Urinary bladder (tissue), 4 donors: ENCODE results near the gene CWF19L1. TPM values are rescaled to one million over a fixed set of nuclear protein-coding genes. Genes with fewer than 3 reads are reported as not detected.

Source experiments
- DNase-seq: peaks from one replicate; pipeline ENCODE4 v3.0.0-alpha.2; 2015; ENCODE audit errors: extremely low spot score
- H3K27ac ChIP-seq: one replicate; pipeline ENCODE4 v1.5.1; 2013; ENCODE audit warnings: low read depth, mild to moderate bottlenecking, moderate library complexity
- H3K36me3 ChIP-seq: one replicate; pipeline ENCODE4 v1.6.1; 2013; ENCODE audit warnings: mild to moderate bottlenecking, moderate library complexity; ENCODE audit not compliant: insufficient read depth
- H3K4me1 ChIP-seq: one replicate; pipeline ENCODE4 v1.6.1; 2013; ENCODE audit warnings: mild to moderate bottlenecking, moderate library complexity; ENCODE audit not compliant: insufficient read depth
- H3K4me3 ChIP-seq: one replicate; pipeline ENCODE4 v1.5.1; 2013; ENCODE audit warnings: low read depth, low read length
- WGBS: extraction: QIAGEN DNeasy Blood & Tissue Kit; methylation state at CpG from one replicate; pipeline ENCODE4 v1.1.7; 2013; 5-methylcytosine and 5-hydroxymethylcytosine counted together
- polyA plus RNA-seq: library from polyadenylated mRNA; stranded (reverse); fragments of 200-250 nt; gene quantifications from one replicate; pipeline ENCODE4 v1.2.3, GENCODE V29; 2013
- total RNA-seq: library from RNA; depleted of rRNA; stranded (reverse); fragments of >200 nt; gene quantifications from one replicate; pipeline ENCODE4 v1.2.3, GENCODE V29; 2014
- donor health status: healthy with polysubstance abuse.
- donor health status: healthy.

CWF19L1 gene
- total and polyA plus RNA-seq, 2 donors, result 17.9 to 33.1 TPM

GRCh38 chr10:100229819-100230422 lies 37.5 kb downstream of the CWF19L1 start:
- H3K4me3 ChIP-seq, result peak overlapping the region; percentile 81
- no peak overlapping the region for H3K27ac ChIP-seq
- H3K36me3 ChIP-seq, result peaks cover 3% of the 10 kb centered on the region
- DNase-seq, result no peak
- WGBS, result 55% methylated on average over 21 of the region's 21 CpGs
- H3K4me1 ChIP-seq, result no peaks in the 10 kb centered on the region

GRCh38 chr10:100223879-100224278 lies 43.6 kb downstream of the CWF19L1 start:
- Histone ChIP-seq H3K27ac (no peak overlapping the region), H3K4me3 (no peak overlapping the region), H3K4me1 (no peaks in the 10 kb centered on the region), H3K36me3 (peaks cover 5% of the 10 kb centered on the region)
- 79% methylated on average over 5 of the region's 5 CpGs for WGBS
- DNase-seq, result no peak

GRCh38 chr10:100222529-100222928 lies 44.9 kb downstream of the CWF19L1 start:
- H3K4me1 ChIP-seq, result no peaks in the 10 kb centered on the region
- H3K27ac ChIP-seq, result no peak overlapping the region
- H3K36me3 ChIP-seq, result peaks cover 5% of the 10 kb centered on the region
- H3K4me3 ChIP-seq, result no peak overlapping the region
- no peak for DNase-seq
- 97% methylated on average over 2 of the region's 2 CpGs for WGBS

GRCh38 chr10:100216006-100216405 lies 51.4 kb downstream of the CWF19L1 start:
- WGBS, result 92% methylated on average over 2 of the region's 2 CpGs
- Histone ChIP-seq H3K4me3 (no peak overlapping the region), H3K36me3 (peaks cover 9% of the 10 kb centered on the region), H3K4me1 (no peaks in the 10 kb centered on the region), H3K27ac (no peak overlapping the region)
- no peak for DNase-seq

- Histone ChIP-seq H3K36me3 (peaks cover 4% of the 10 kb centered on the region), H3K4me3 (no peak overlapping the region), H3K4me1 (no peaks in the 10 kb centered on the region), H3K27ac (no peak overlapping the region)
- no peak for DNase-seq
- 64% methylated on average over 7 of the region's 7 CpGs for WGBS
These were observed 58.1 kb downstream of the CWF19L1 start for GRCh38 chr10:100209303-100209702.

GRCh38 chr10:100208276-100208675 lies 59.2 kb downstream of the CWF19L1 start:
- no peak overlapping the region for H3K4me3 ChIP-seq
- no peaks in the 10 kb centered on the region for H3K4me1 ChIP-seq
- WGBS, result 90% methylated on average over 9 of the region's 9 CpGs
- no peak for DNase-seq
- no peak overlapping the region for H3K27ac ChIP-seq
- peaks cover 3% of the 10 kb centered on the region for H3K36me3 ChIP-seq

GRCh38 chr10:100204370-100204769 lies 63.1 kb downstream of the CWF19L1 start:
- Histone ChIP-seq H3K27ac (no peak overlapping the region), H3K4me3 (no peak overlapping the region), H3K36me3 (peaks cover 6% of the 10 kb centered on the region), H3K4me1 (no peaks in the 10 kb centered on the region)
- WGBS, result 89% methylated on average over 2 of the region's 2 CpGs
- DNase-seq, result no peak

GRCh38 chr10:100201549-100201948 lies 65.9 kb downstream of the CWF19L1 start:
- no peak for DNase-seq
- Histone ChIP-seq H3K27ac (no peak overlapping the region), H3K36me3 (peaks cover 6% of the 10 kb centered on the region), H3K4me3 (no peak overlapping the region), H3K4me1 (no peaks in the 10 kb centered on the region)
- WGBS, result 98% methylated on average over 2 of the region's 2 CpGs

GRCh38 chr10:100194711-100195110 lies 72.7 kb downstream of the CWF19L1 start:
- peaks cover 8% of the 10 kb centered on the region for H3K36me3 ChIP-seq
- WGBS, result 78% methylated on average over 1 of the region's 1 CpG
- no peak for DNase-seq
- H3K27ac ChIP-seq, result no peak overlapping the region
- no peak overlapping the region for H3K4me3 ChIP-seq
- H3K4me1 ChIP-seq, result no peaks in the 10 kb centered on the region

- Histone ChIP-seq H3K27ac (no peak overlapping the region), H3K36me3 (peaks cover 8% of the 10 kb centered on the region), H3K4me1 (no peaks in the 10 kb centered on the region), H3K4me3 (no peak overlapping the region)
- no peak for DNase-seq
- WGBS, result 86% methylated on average over 2 of the region's 2 CpGs
These were observed 75.1 kb downstream of the CWF19L1 start for GRCh38 chr10:100192350-100192749.

GRCh38 chr10:100186253-100187212 lies 80.9 kb downstream of the CWF19L1 start:
- Histone ChIP-seq H3K27ac (peak overlapping the region; percentile 33), H3K4me3 (peak overlapping the region; percentile 93), H3K4me1 (peaks cover 2% of the 10 kb centered on the region), H3K36me3 (peaks cover 3% of the 10 kb centered on the region)
- 38% methylated on average over 28 of the region's 28 CpGs for WGBS
- no peak for DNase-seq

GRCh38 chr10:100185364-100186252 lies 81.8 kb downstream of the CWF19L1 start, which contains the start of gene ERLIN1:
Gene ERLIN1, minus strand, starts transcription at chr10:100186029. Its CDS starts 403 bp downstream, at chr10:100185626.
- Histone ChIP-seq H3K4me1 (peaks cover 2% of the 10 kb centered on the region), H3K27ac (peak within 1 kb of the TSS; percentile 87), H3K4me3 (peak within 1 kb of the TSS; percentile 93), H3K36me3 (no peaks in the 10 kb centered on the region)
- peak; percentile 78 for DNase-seq
- WGBS, result under 1% methylated on average over 65 of the region's 65 CpGs

GRCh38 chr10:100184840-100185239 lies 82.6 kb downstream of the CWF19L1 start:
- peaks cover 2% of the 10 kb centered on the region for H3K4me1 ChIP-seq
- peak overlapping the region; percentile 93 for H3K4me3 ChIP-seq
- H3K36me3 ChIP-seq, result no peaks in the 10 kb centered on the region
- WGBS, result 3% methylated on average over 4 of the region's 4 CpGs
- no peak for DNase-seq
- no peak overlapping the region for H3K27ac ChIP-seq
